ENCODE measurements around the gene RPA3.

Gene RPA3

DNA sequence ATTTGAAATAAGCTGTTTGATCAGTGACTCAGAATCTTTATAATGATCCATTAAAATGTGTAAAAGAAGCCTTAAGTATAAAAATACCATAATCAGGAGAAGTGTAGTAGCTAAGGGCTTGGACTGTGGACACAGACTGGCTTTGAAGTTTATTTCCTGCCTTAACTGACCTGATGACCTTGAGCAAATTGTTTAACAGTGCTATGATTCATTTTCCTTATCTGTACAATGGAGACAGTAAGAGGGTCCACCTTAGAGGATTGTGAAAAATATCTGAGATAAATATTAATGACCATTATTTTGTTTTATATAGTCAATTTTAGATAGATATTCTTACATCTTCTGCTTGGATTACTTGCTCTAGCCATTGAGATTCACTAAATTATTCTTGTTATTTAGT, 13.3 kb upstream of the RPA3 start:
- FAIRE-seq: no peak

DNA sequence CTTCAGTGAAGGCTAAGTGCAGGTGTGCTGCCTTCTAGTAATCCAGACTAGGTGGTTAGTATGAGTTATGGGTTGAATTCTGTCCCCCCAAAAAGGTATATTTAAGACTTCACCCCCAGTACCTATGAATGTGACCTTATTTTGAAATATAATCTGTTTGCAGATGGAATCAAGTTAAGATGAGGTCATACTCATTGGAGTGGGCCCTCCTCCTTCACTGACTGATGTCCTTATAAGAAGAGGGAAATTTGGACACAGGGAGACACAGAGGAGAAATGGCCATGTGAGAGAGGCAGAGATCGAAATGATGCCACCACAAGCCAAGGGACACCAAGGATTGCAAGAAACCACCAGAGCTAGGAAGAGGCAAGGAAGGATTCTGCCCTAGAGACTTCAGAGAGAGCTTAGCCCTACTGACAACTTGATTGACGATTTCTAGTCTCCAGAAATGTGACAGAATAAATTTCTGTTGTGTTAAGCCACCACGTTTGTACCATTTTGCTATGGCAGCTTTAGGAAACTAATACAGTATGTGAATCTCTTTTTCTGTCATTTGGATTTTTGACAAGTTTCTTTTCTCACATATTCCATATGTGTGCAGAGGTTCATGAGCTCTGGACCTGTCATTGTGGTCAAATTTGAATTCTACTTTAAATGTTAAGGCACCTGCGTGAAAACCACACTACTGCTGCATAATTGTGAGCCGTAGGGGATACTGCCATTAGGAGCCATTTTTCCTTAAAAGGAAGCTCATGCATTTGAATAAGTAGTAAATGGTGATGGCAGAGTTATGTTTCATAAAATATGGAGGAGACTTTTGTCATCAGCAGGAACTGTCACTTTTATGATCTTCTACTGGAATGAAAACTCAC, 2.6 kb upstream of the RPA3 start:
- no peak for FAIRE-seq

DNA sequence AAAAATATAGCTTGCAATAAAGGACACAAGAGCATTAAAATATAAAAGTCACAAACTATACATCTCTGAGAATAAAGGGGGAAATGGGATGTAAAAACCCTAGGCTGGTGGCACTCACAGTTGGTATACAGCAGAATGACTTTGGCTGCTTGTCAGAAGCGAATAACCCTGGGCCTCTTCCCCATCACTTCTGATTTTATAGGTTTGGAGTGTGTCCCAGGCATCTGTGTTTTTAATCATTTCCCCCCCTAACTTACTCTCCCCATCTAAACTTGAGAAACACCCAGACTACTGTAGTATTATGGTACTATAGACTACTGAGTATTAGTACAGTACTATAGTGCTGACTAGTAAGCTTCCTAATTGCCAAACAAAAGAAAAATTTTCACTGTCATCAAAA, 1.8 kb upstream of the RPA3 start:
- no peak for FAIRE-seq

DNA sequence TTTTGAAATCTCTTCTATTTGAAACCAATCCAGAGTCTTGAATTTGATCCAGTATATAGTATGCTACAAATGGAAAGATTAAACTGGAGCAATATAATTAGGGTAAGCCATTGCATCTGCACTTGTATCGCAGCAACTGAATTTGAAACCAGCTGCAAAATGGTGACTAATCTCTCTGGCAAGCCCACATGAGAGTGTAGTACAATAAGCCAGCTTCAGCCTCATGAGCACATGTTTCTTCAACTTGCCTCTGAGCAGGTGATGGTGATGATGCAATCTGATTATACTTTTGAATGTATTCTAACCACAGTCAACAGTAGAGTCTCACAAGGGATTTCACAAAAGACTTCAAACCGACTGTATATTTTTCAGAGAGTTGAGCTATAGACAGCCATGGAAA, 829 bp upstream of the RPA3 start:
- FAIRE-seq: no peak

DNA sequence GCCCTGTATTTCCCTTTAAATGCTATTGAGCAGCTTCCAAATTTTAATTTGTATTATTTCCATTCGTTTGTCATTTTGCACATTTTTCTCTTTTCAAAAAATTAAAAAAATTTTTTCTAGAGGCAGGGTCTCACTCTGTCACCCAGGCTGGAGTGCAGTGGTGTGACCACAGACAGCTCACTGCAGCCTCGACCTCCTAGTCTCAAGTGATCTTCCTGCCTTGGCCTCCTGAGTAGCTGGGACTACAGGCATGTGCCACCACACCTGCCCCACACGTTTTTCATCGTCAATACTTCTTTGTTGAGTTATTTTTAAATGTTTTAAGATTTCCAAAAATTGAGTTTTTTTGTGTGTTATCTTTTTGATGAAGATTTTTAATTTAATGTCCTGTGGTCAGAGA, 4.7 kb downstream of the RPA3 start:
- FAIRE-seq: no peak

DNA sequence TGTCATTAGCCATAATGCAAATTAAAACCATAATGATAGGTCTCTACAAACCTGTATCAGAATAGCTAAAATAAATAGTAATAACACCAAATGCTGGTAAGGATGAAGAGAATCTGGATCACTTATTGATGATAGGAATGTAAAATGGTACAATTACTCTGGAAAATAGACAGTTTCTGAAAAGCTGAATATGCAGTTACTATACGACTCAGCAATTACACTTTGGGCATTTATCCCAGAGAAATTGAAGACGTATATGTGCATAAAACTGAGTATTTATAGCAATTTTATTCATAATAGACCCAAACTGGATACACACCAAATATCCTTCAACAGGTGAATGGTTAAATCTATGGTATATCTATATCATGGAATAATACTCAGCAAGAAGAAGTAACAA, 7.9 kb downstream of the RPA3 start:
- FAIRE-seq: no peak

DNA sequence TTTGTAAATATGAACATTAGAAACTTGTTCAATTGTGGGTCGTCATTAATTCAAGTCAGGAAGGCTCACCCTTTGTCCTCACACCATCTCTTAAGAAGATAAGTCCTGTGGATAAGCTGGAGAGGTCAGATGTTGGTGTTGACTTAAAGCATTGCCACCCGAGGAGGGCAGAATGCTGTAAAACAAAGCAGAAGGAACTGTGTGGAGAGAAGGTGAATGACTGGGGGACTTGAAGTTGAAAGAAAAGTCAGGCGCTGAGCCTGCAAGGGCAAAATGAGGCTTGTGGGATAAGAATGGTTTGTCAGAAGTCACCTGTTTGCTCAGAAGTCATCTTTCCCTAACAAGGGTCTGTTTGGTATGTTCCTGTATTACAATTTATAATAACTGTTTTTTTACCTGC, 9.1 kb downstream of the RPA3 start:
- FAIRE-seq: no peak

DNA sequence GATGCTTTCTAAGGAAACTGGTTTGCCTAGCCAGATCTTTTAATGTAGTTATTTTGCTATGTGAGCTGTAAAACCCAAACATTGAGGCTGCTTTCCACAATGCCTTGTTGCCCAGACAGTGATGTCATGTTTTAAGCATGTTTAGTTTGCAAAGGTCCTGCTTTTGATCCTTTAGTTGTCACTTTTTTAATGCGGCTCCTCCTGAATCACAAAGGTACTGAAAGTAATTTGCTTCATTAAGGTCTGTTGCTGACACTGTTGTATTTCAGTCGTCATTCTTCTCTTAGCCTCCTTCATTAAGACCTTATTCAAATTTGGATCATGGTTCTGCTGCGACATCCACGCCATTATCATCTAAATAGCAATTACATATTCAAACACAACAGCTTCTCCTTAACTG, 10.6 kb downstream of the RPA3 start:
- FAIRE-seq: no peak

DNA sequence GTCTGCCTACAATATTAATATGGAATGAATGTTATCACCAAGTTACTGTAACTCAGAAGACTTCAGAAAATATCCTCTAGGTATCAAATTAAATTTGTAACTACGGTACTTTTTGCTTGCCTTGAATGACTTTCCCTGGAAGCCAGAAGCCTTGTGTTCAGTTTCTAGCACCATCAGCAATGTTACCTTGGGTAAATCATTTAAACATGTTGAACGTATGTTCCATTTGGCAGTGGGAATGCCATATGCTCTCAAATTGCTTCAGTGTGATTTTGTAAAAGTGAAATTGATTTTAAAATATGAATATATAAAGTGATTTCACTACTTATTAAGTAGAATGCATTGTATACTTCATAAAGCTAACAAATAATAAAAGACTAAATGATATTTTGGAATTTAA, 11.2 kb downstream of the RPA3 start:
- no peak for FAIRE-seq

DNA sequence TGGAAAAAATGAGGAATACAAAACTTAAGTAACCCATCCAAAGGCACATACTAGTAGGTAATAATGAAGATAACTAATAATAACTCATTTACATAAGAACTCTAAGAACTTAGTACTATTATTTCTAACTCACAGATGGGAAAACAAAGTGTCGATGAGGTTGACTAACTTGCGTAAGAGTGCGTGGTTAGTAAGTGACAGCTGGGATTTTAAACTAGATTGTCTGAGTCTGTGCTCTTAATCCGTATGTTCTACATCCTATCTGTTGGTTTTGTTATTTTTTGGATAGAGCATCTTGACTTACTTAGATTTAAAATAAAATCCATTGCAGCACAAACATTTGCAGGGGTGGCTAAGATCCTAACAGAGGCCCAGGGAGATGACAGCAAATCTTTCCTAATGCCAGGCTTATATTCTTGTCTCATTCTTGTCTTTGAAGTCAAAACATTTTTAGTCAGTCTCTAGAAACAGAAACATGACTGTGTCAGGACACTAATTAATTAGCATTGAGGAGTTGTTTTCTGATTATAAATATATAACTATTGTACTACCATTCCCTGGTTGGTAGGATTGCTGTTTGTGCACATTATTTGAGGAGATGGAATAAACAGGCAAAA, 11.7 kb downstream of the RPA3 start:
- FAIRE-seq: no peak

DNA sequence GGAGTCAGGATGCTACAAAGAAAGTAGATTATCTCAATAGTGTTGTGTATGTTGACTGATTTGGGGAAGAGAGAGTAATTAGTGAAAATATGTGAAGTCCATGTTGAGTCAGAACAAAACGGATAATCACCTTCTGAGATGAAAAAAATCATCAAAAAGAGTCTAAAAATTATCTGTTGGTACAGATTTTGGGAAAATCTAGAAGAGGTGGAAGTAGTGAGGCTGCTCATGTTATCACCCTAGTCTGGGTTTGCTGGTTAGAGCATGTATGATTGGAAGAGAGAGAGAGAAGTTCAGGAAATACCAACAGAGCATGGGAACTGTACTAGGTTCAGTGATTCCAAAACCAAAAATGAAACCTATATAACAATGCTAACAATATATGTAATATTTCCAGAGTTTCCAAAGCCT, 12.3 kb downstream of the RPA3 start:
- no peak for FAIRE-seq

DNA sequence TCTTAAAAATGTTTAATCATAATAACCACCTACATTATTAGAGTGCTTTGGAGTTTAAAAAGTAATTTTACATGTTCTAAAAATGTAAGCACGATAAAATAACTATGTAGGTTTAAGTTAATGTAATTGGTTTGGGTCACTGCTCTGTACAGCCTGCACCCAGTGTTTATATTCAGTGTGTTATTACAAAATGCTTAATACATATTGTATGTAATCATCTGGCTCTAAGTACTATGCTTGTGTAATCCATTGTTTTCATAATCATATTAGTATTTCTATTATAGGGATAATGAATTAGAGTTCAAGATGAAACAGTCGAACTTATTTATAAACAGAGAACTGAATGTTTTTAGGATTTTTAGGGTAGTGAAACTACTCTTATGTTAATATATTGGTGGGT, 13.1 kb downstream of the RPA3 start:
- FAIRE-seq: no peak

DNA sequence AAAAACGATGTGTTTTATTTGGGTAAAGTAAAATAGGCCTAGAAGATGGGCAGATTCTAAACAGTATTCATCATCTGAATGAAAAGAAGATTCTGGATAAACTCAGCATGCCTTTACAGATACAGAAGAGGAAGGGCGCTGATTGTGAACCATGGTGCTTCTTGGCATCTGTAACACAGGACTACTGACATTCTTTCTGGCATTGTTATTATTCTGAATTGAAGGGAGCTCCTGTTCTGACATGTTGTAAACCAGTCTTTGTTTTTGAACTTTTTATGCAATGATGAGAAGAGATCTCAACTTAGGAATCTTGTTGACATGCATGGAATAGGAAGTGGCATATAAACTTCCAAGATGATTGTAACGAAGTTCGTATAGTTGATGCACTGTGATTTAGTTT, 13.5 kb downstream of the RPA3 start:
- no peak for FAIRE-seq

DNA sequence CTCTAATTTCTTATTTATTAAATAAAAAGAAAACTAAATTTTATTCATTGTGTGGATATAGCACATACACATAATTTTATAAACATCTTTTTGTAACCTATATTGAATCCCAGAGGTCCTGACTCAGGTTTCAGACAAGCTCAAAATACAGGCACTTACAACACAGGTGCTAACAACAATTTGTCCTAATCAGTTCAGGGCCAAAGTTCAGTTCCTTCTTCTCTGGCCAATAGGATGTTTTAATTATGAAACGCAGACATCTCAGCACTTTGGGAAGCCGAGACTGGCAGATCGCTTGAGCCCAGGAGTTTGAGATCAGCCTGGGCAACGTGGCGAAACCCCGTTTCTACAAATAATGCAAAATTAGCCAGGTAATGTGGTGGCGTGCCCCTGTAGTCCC, 15.0 kb downstream of the RPA3 start:
- no peak for FAIRE-seq

DNA sequence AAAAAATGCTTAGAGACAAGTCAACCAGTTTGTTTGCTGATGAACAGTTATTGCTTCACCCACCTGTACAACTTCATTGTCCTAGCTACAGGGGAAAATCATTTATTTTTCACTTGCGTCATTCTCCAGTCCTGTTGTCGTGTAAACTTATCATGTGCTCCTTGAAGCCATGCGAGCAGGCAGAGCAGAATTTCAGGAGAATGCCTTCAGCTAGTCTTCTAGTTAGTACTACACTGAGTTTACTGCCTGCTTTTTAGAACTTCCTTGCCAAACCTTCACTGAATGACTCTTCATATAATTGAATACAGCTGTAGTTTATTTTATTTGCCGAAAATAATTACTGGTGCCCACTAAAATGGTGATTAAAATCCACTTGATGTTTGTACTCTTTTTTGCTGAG, 15.6 kb downstream of the RPA3 start:
- no peak for FAIRE-seq

DNA sequence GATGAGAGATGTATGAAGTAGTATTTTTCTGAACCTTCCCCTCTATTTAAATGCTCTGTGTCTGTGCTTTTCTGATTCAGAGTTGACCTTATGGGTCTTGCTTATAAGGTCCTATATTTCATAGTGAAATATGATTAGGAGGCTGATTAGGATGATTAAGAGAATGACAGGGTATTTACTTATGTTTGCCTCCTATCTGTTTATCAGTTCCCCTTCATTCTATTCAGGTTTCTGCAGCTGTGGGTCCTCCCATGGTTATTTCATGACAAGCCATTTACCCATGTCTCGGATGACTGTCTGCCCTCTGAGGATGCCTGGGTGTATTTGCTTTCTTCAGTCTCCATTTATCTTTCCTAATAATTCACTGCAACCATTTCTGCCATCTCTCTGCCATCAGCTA, 16.9 kb downstream of the RPA3 start:
- no peak for FAIRE-seq

DNA sequence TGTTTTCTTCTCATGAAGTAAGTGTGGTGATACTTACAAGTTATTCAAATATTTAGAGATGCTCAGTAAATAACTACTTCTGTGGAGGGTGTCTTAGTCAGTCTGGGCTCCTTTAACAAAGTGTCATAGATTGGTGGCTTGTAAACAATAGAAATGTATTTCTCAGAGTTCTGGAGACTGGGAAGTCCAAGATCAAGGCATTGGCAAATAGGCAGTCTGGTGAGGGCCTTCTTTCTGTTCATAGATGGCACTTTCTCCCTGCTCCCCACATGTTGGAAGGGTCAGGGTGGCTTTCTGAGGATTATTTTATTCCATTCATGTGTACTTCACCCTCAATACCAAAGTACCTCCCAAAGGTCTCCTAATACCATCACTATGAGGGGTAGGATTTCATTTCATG, 18.4 kb downstream of the RPA3 start:
- no peak for FAIRE-seq

DNA sequence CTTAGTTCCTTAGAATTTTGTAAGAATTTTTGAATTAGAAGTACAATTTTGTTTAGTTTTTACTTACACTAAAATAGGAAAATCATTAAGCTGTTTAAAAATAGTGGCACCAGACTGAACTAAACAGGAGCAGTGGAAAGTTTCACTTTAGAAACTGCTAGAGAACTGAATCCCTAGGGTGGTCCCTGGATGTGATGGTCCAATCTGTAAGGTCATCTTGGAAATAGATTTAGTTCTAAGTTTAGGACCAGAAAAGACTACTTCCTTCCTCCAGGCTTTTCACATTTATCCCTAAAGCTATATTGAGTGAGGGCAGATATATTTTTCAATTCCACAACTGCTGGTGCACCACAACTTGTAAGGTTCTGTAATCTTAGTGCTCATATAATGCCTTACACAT, 19.0 kb downstream of the RPA3 start:
- FAIRE-seq: no peak

DNA sequence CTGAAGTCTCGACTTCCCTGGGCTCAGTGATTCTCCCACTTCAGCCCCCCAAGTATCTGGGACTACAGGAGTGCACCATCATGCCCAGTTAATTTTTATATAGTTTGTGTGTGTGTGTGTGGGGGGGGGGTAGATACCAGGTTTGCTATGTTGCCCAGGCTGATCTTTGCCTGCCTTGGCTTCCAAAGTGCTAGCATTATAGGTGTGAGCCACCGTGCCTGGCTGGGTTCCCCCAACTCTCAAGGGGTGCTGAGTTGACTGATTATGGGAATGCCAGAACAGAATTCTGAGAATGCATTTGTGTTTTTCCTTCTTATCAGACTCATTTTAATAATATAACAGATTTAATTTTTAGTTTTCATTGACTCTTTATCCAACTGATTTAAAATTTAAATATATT, 19.5 kb downstream of the RPA3 start:
- no peak for FAIRE-seq

DNA sequence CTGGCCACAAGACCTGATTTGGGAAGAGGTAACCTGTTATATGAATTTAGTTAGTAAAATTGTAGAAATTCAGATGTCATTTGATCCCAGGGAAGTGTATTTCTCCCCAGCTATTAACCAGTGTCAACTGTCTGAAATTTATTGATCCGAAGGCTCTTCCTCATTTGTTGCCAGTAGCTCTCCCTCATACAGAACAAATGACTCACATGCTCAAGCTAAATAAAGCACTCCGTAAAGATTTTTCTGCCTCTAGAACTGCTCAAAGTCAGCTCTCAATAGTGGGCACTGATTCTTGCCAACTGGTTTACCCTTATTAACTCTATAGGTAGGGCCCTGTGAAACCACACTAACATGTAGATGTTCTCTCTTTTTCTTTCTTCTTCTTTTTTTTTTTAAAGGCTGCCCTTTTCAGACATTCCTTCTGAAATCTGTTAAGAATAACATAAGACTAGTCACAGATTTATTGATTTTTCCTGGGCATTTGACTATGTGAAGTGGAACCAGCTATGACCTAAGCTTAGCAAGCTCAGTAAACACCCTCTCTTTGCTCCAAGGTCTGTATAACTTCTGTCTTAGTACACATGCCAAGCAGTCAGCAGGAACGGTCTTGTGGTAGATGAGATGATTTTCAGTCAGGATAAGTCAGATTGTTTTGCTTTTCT, 21.8 kb downstream of the RPA3 start:
- FAIRE-seq: no peak

DNA sequence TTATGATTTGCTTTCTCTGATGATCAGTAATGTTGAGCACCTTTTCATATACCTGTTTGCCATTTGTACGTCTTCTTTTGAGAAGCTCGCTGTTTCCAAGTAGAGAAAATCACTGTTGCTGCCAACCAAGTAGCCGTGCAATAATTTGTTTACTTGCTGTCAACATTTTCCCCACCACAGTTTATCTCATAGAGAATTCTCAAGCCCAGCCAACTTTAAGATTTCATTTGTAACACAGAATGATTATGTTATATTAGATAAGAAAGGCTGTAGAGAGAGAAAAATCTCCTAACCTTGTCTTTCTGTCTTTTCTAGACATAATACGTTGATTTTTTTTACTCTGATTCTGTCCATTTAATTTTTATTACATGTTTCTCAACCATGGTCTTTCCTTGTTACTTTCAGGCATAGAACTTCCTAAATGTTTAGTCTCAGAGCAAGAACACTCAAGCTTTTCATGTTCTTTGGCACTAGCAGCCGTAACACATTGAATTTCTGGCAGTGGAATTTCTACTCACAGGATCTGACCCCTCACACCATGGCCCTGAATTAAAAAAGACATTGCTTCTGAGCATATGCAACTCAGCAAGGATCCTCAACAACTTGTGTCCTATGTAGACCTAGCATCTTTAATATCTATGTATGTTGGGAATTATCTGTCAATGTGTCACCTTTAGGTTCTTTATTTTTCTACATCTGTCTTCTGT, 23.1 kb downstream of the RPA3 start:
- no peak for FAIRE-seq

DNA sequence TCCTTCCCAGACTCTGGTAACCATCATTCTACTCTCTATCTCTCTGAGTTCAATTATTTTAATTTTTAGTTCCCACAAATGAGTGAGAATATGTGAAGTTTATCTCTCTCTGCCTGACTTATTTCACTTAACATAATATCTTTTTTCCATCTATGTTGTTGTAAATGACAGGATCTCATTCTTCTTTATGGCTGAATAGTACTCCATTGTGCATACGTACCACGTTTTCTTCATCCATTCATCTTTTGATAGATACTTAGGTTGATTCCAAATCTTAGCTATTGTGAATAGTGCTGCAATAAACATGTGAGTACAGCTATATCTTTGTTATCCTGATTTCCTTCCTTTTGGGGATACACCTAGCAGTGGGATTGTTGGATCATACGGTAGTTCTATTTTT, 23.9 kb downstream of the RPA3 start:
- no peak for FAIRE-seq

DNA sequence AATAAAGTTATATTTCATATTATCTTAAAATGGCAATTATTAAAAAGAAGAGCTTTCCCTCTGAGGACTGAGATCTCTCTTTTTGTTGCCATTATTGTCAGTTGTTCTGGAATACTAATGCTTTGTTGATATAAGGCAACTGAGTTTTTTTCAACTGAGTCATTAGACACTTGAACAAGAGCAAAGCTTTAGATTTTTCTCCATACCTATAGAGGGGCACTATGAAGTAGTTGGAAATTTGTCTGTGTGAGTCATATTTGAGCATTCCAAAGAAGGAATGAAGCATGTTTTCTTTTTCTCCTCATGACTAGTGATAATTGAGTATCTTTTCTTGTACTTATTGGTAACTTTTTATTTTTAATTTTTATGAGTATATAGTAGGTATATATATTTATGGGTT, 24.5 kb downstream of the RPA3 start:
- no peak for FAIRE-seq

DNA sequence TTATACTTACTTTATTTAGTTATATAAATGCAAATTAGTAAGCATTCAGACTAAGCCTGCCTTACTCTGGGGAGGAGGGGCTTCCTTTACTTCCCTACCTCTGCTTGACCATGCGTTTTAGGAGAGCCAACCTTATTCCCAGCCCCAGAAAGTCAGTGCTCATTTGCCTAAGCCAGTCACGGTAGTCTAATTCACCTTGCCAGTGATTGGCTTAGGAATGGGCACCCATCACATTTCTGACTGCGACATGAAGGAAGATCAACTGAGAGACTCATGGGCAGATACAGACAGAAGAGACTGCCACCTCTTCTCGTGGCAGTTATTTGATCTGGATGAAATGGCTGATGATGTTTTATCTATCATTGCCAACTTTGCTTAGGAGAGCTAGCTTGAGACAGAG, 29.5 kb downstream of the RPA3 start:
- FAIRE-seq: no peak
